Measurements from ENCODE around the gene SLC10A1. TPM values are rescaled to one million over a fixed set of nuclear protein-coding genes. Genes with fewer than 3 reads are reported as not detected.

The SLC10A1 gene
- total and polyA plus RNA-seq, 2 of the 4 experiments (the other 2 are of a cell fraction): 0.03 TPM; not detected in 1

DNA sequence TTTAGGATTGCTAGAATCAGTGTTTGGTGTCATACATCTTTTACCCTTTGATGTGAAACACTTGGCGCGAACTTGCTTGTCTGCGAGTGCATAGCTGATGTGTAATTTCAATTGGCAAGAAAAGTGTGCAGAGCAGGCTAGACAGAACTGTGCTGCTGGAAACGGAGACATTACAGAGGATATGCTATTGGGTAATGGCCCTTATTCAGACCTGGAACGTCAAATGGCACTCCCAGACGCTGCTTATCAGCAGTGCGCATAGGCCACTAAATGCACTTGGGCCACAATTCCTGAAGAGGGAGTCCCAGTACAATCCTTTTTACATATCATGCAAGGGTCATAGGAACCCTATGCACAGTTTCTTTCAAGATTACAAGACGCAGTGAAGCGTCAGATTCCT is 15.7 kb upstream of the SLC10A1 start:
- ATAC-seq (ENCODE audit: low read depth) (no peak), DNase-seq (no peak)
- no TSS peak for BruUV-seq (replicated peaks)
- CTCF ChIA-PET: interaction anchor here (1.7 kb wide), 1 partner anchor 215 kb away, joined by 6 read pairs; no protein-coding TSS in a partner anchor
- Histone ChIP-seq H2AFZ (replicated peaks; ENCODE audit: low read length, poor library complexity) (no peak overlapping the region), H3K9me3 (ENCODE audit: control insufficient read depth, insufficient read depth, low read length) (no peaks in the 10 kb centered on the region), H3K36me3 (ENCODE audit: control insufficient read depth, insufficient read depth, low read length) (no peaks in the 10 kb centered on the region), H3K18ac (ENCODE audit: low read depth, low read length) (no peak overlapping the region), H3K9me1 (ENCODE audit: insufficient read depth, low read length) (no peaks in the 10 kb centered on the region), H2BK20ac (ENCODE audit: low read depth, low read length) (no peak overlapping the region), H3K4me3 (ENCODE audit: insufficient read depth, low read depth, low read length) (no peak overlapping the region), H4K20me1 (ENCODE audit: insufficient read depth, low read length) (no peaks in the 10 kb centered on the region), H2BK120ac (ENCODE audit: low read depth, low read length) (no peak overlapping the region), H3K27ac (ENCODE audit: insufficient read depth, low read length) (no peak overlapping the region), H3K4ac (ENCODE audit: low read depth, low read length) (no peak overlapping the region), H2AK9ac (replicated peaks; ENCODE audit: low read depth, low read length, poor library complexity) (no peak overlapping the region), H3K9ac (ENCODE audit: low read depth, low read length) (no peak overlapping the region), H3K4me1 (ENCODE audit: control insufficient read depth, insufficient read depth, low read length) (no peaks in the 10 kb centered on the region), H3K79me1 (ENCODE audit: low read depth in 1 of 2, low read length in 2 of 2) (no peaks in the 10 kb centered on the region), H4K91ac (ENCODE audit: insufficient read depth, low read depth, low read length) (no peak overlapping the region), H2BK5ac (ENCODE audit: low read depth, low read length, poor library complexity, severe bottlenecking) (no peak overlapping the region), H3K4me2 (ENCODE audit: low read depth, low read length) (no peak overlapping the region), H4K5ac (ENCODE audit: low read depth, low read length) (no peak overlapping the region), H4K8ac (ENCODE audit: low read depth in 2 of 2, low read length in 2 of 2) (no peak overlapping the region), H3K14ac (replicated peaks; ENCODE audit: low read depth, low read length) (no peak overlapping the region), H3K27me3 (ENCODE audit: control insufficient read depth, insufficient read depth, low read length) (peaks cover 40% of the 10 kb centered on the region), H2BK15ac (ENCODE audit: low read depth, low read length) (no peak overlapping the region), H3K56ac (ENCODE audit: extremely low read depth, insufficient read depth, low read length) (no peak overlapping the region), H2AK5ac (ENCODE audit: low read depth, low read length) (no peak overlapping the region), H3K23ac (ENCODE audit: low read depth, low read length) (no peak overlapping the region)
- TF ChIP-seq RCOR1 (IDR thresholded peaks at IDR 0.05; ENCODE audit: insufficient replicate concordance, low read length) (no peak), CHD1 (IDR thresholded peaks at IDR 0.05; ENCODE audit: low read depth, low read length) (no peak), MAZ (IDR thresholded peaks at IDR 0.05; ENCODE audit: borderline replicate concordance, low read depth, low read length) (no peak), RAD21 (IDR thresholded peaks at IDR 0.05; ENCODE audit: low read length) (no peak), SMC3 (IDR thresholded peaks at IDR 0.05; ENCODE audit: low read depth, low read length) (no peak), FOS (IDR thresholded peaks at IDR 0.05; ENCODE audit: low read depth, low read length) (no peak), CEBPB (IDR thresholded peaks at IDR 0.05; ENCODE audit: low read depth, low read length) (no peak), POLR2A (IDR thresholded peaks at IDR 0.05; ENCODE audit: low read depth, low read length) (no peak)
- TF ChIP-seq, protein P1, sequence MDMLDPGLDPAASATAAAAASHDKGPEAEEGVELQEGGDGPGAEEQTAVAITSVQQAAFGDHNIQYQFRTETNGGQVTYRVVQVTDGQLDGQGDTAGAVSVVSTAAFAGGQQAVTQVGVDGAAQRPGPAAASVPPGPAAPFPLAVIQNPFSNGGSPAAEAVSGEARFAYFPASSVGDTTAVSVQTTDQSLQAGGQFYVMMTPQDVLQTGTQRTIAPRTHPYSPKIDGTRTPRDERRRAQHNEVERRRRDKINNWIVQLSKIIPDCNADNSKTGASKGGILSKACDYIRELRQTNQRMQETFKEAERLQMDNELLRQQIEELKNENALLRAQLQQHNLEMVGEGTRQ (IDR thresholded peaks at IDR 0.05; ENCODE audit: low read depth, low read length): no peak
- TF ChIP-seq, protein P2, sequence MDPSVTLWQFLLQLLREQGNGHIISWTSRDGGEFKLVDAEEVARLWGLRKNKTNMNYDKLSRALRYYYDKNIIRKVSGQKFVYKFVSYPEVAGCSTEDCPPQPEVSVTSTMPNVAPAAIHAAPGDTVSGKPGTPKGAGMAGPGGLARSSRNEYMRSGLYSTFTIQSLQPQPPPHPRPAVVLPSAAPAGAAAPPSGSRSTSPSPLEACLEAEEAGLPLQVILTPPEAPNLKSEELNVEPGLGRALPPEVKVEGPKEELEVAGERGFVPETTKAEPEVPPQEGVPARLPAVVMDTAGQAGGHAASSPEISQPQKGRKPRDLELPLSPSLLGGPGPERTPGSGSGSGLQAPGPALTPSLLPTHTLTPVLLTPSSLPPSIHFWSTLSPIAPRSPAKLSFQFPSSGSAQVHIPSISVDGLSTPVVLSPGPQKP (IDR thresholded peaks at IDR 0.05; ENCODE audit: borderline replicate concordance, low read depth, low read length): no peak
- 66% methylated on average over 4 of the region's 9 CpGs; no CpG with 5 or more reads in 1 of the 2 experiments for WGBS, 2 experiments (ENCODE audit: extremely low coverage in 2 of 2, insufficient read length in 1 of 2)
- in situ Hi-C loops (cut with MboI; ENCODE audit: low sequenced_read_pairs): no loop called here
- POLR2A ChIA-PET (ENCODE audit: unreplicated experiment): no interaction called here
- dilution Hi-C loops (cut with HindIII; ENCODE audit: low sequenced_read_pairs, unreplicated experiment): no loop called here
- intact Hi-C loops (cut with micrococcal nuclease): no loop called here
